Gastroesophageal sphincter (tissue), 3 donors: ENCODE data around the gene UPF3A.

Experiments used
- CTCF ChIP-seq, 4 experiments: fragments of 200-600 bp in 2 of 4; fragments of 450-650 bp in 2 of 4; sonication (generic) in 1 of 4; IDR thresholded peaks; one replicate each; pipeline ENCODE4 v1.5.1; 2017 to 2019; ENCODE audit warnings: antibody characterized with exemption in 4 of 4, mild to moderate bottlenecking in 2 of 4, moderate library complexity in 2 of 4
- EP300 ChIP-seq: sonication (generic); formaldehyde crosslinking; IDR thresholded peaks from one replicate; pipeline ENCODE4 v1.6.1; 2017; ENCODE audit warnings: antibody characterized with exemption, mild to moderate bottlenecking
- POLR2A ChIP-seq, 2 donors: fragments of 450-650 bp; IDR thresholded peaks; one replicate each; pipeline ENCODE4 v1.6.1; 2017; ENCODE audit warnings: antibody characterized with exemption in 2 of 2, mild to moderate bottlenecking in 2 of 2, moderate library complexity in 1 of 2

GRCh38 chr13:114281351-114282040, at the start of gene UPF3A:
- TF ChIP-seq CTCF (IDR thresholded peaks at IDR 0.05) (peak in 1 of 4 experiments; percentile 6), EP300 (no peak), POLR2A (IDR thresholded peaks at IDR 0.05) (peak; percentile 80 to 86)
